ENCODE measurements around the gene AKAP6. TPM values are rescaled to one million over a fixed set of nuclear protein-coding genes. Genes with fewer than 3 reads are reported as not detected.

Gene AKAP6
- total and polyA plus RNA-seq, 10 of the 15 experiments (the other 5 are each of a cell fraction or from before 2014, with no cell fraction given): 0.35 to 5.9 (median 2.2) TPM

GRCh38 chr14:32354716-32355115 lies 25.6 kb downstream of the AKAP6 start (continued):
- TF ChIP-seq CHD1 (IDR thresholded peaks at IDR 0.05; ENCODE audit: low read depth, low read length) (no peak), ESRRA (IDR thresholded peaks at IDR 0.05; ENCODE audit: low read length) (no peak), HDAC2 (IDR thresholded peaks at IDR 0.05) (no peak)

GRCh38 chr14:32358781-32359180 lies 29.7 kb downstream of the AKAP6 start:
- Histone ChIP-seq H3K79me2 (ENCODE audit: control insufficient read depth, insufficient read depth, low read length) (no peaks in the 10 kb centered on the region), H4K20me1 (ENCODE audit: control insufficient read depth, insufficient read depth) (no peaks in the 10 kb centered on the region), H2AFZ (ENCODE audit: control insufficient read depth, low read depth, low read length) (no peak overlapping the region), H3K27me3 (replicated peaks in 1 of 2; ENCODE audit: control insufficient read depth in 2 of 2, insufficient read depth in 2 of 2, low read length in 1 of 2) (no peaks in the 10 kb centered on the region), H3K4me2 (ENCODE audit: control insufficient read depth, insufficient read depth) (no peak overlapping the region), H3K9me3 (replicated peaks; ENCODE audit: control insufficient read depth, insufficient read depth, low read length) (no peaks in the 10 kb centered on the region), H3K27ac (ENCODE audit: control insufficient read depth, insufficient read depth) (no peak overlapping the region), H3K9ac (ENCODE audit: control insufficient read depth, insufficient read depth, low read length) (no peak overlapping the region), H3K4me1 (ENCODE audit: control insufficient read depth, insufficient read depth, low read length) (no peaks in the 10 kb centered on the region), H3K4me3 (no peak overlapping the region), H3K36me3 (ENCODE audit: control insufficient read depth in 2 of 2, insufficient read depth in 2 of 2, low read length in 1 of 2) (no peaks in the 10 kb centered on the region)
- SMC1A ChIA-PET (ENCODE audit: uncharacterized antibody, unreplicated experiment): no interaction called here
- 29% methylated on average over 3 of the region's 3 CpGs for WGBS (ENCODE audit: insufficient coverage, insufficient replicate concordance, low lambda C conversion rate, missing lambda C conversion rate)
- TF ChIP-seq NRF1 (conservative IDR thresholded peaks at IDR 0.05; ENCODE audit: low read depth, low read length) (no peak), SIN3A (IDR thresholded peaks at IDR 0.05; ENCODE audit: low read depth, low read length) (no peak)
- ATAC-seq: no peak
- no peak for DNase-seq (ENCODE audit: low read depth, low spot score)
- CTCF ChIA-PET: no interaction called here
- no TSS peak for BruUV-seq (replicated peaks)
- POLR2A ChIA-PET: no interaction called here
- no peak for FAIRE-seq
- RAD21 ChIA-PET (ENCODE audit: unreplicated experiment): no interaction called here
- in situ Hi-C loops (cut with MboI) (no loop called here), intact Hi-C loops (cut with micrococcal nuclease; ENCODE audit: unreplicated experiment) (no loop called here)

- intact Hi-C loops (cut with micrococcal nuclease; ENCODE audit: unreplicated experiment): no loop called here
- Histone ChIP-seq H3K79me2 (ENCODE audit: control insufficient read depth, insufficient read depth, low read length) (no peaks in the 10 kb centered on the region), H3K9me3 (replicated peaks; ENCODE audit: control insufficient read depth, insufficient read depth, low read length) (no peaks in the 10 kb centered on the region), H3K27me3 (replicated peaks in 1 of 2; ENCODE audit: control insufficient read depth in 2 of 2, insufficient read depth in 2 of 2, low read length in 1 of 2) (no peaks in the 10 kb centered on the region), H4K20me1 (ENCODE audit: control insufficient read depth, insufficient read depth) (no peaks in the 10 kb centered on the region), H3K27ac (ENCODE audit: control insufficient read depth, insufficient read depth) (no peak overlapping the region), H3K36me3 (ENCODE audit: control insufficient read depth in 2 of 2, insufficient read depth in 2 of 2, low read length in 1 of 2) (no peaks in the 10 kb centered on the region), H3K4me1 (ENCODE audit: control insufficient read depth, insufficient read depth, low read length) (no peaks in the 10 kb centered on the region), H3K9ac (ENCODE audit: control insufficient read depth, insufficient read depth, low read length) (no peak overlapping the region), H2AFZ (ENCODE audit: control insufficient read depth, low read depth, low read length) (no peak overlapping the region), H3K4me3 (no peak overlapping the region), H3K4me2 (ENCODE audit: control insufficient read depth, insufficient read depth) (no peak overlapping the region)
- ATAC-seq (no peak), DNase-seq (ENCODE audit: low read depth, low spot score) (no peak), FAIRE-seq (no peak)
- SMC1A ChIA-PET (ENCODE audit: uncharacterized antibody, unreplicated experiment): no interaction called here
- BruUV-seq (replicated peaks): no TSS peak
- POLR2A ChIA-PET: no interaction called here
- RAD21 ChIA-PET (ENCODE audit: unreplicated experiment): no interaction called here
- WGBS (ENCODE audit: insufficient coverage, insufficient replicate concordance, low lambda C conversion rate, missing lambda C conversion rate): 20% methylated on average over 2 of the region's 2 CpGs
- in situ Hi-C loops (cut with MboI): no loop called here
- CTCF ChIA-PET: interaction anchor here (0.6 kb wide), 1 partner anchor 40 kb away, joined by 3 read pairs; no protein-coding TSS in a partner anchor
- no peak for TF ChIP-seq TCF3 (IDR thresholded peaks at IDR 0.05; ENCODE audit: borderline replicate concordance, insufficient read depth, low read depth, low read length)
- no peak for TF ChIP-seq ZBTB11 (CRISPR knock-in tag; IDR thresholded peaks at IDR 0.05)
- no peak for TF ChIP-seq RFX5 (IDR thresholded peaks at IDR 0.05; ENCODE audit: low read depth, low read length)
- no peak for TF ChIP-seq POU2F2 (IDR thresholded peaks at IDR 0.05; ENCODE audit: borderline replicate concordance, low read depth, low read length)
- no peak for TF ChIP-seq NR2C2 (IDR thresholded peaks at IDR 0.05; ENCODE audit: borderline replicate concordance, control insufficient read depth, insufficient read length, low read depth)
Observed at GRCh38 chr14:32361674-32362073, 32.6 kb downstream of the AKAP6 start.
